ENCODE data around the gene CHORDC1.
A peak's percentile ranks its signal among the peaks of the same experiment; 100 is the strongest.
"Not testable (repeated sequence)": the region's sequence is repeated elsewhere in the genome, so short reads cannot be mapped to it uniquely, and the experiment has no call there.

The CHORDC1 gene

DNA sequence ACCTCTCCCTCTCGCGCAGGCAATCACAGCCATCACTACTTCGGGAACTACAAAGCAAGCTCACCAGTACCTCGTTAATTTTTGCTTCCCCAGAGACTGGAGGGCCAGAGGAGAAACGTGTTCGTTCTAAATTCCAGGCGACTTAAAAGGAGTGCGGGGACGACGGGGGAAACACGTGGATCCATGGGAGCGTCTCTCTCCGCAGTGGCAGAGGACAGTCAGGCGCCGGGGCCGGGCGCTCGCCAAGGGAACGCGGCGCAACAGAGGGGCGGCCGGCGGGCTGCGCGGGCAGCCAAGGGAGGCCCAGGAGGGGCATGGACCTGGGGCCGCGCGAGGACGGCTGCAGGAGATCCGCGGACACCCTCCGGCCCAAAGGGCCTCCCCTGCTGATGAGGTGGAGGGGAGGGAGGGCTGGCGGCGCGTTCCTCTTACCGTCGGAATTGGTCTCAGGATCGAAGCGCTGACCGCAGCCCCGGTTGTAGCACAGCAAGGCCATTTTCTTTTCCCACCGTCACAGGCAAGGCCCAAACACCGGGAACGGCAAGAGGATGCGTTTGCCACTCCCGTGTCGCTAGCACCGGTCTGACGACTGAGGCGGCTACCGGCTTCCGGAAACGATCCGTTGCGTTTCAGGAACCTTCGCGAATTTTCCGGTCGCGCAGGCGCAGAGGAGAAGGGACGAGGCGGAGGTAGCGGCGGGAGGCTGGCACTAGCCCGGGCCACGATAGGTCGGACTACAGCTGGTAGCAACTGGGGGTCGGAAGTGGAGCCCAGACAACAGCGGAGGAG is at the start of gene CHORDC1:
Gene CHORDC1 (minus strand): TSS at position 591 of the 789 bp plus-strand sequence. CDS start 95 bp downstream, at position 496.
- peak; percentile 90 for DNase-seq (ENCODE audit: low spot score)

DNA sequence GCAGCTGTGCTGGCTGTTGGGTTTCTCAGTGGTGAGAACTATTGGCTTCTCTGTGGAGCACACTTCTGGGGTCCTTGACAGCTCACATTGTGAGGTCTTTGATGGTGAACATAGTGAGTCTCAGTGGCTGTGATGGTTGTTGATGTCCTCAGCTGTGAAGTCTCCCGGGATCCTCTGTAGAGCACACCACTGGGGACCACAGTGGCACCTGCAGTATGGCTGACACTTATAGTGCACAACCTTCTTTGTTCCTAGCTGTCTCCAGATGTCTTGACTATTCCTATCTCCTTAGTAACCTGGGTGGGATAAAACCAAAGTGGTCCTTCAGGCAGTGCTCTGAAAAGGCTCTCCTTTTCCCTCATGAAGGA is 34.3 kb upstream of the CHORDC1 start:
- no peak for DNase-seq (ENCODE audit: low spot score)

DNA sequence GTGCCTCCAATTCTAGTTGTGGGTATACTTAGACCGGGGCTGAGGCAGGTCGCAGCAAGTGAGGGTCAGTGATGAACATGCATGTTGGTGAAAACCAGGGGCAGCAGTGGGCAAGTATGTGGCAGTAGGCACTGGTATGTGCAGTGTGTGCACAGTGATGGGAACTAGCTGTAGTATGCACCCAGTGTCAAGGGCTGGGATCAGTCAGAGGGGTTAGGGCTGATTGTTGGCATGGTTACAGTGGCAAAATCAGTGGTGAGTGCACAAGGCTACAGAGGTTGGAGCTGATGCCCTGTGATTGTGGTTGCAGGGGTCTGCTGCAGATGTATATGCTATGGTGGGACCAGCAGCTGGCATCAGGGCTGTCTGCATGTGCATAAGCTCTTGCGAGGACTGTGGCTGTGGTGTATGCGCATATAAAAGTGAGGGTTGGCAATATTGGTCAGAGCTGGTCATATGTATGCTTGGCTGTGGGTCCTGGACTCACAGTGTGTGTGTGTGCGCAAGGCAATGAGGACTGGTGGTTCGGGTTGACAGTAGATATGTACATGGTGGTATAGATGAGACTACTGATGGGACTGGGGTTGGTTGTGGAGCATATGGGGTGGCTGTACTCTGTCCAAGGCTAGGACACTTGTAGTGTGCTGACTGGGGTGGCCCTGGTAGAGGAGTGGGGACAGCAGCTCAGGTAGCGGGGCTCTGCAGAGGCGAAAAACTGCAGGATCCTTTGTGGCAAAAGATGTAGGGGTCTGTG is 33.7 kb upstream of the CHORDC1 start:
- no peak for DNase-seq (ENCODE audit: low spot score)

DNA sequence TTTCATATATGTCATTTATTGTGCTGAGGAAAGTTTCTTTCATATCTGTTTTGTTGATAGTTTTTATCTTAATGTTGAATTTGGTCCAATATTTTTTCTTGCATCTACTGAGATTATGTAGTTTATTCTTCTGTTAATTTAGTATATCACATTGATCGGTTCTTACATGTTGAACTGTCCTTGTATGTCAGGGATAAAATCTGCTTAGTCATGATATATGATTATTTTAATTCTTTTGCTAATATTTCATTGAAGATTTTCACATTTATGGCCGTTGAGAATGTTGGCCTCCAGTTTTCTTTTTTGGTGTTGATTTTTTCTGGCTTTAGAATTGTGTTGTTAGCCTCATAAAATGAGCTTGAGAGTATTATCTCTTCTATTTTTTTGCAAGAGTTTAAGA is 31.2 kb upstream of the CHORDC1 start:
- DNase-seq (ENCODE audit: low spot score) = no peak

DNA sequence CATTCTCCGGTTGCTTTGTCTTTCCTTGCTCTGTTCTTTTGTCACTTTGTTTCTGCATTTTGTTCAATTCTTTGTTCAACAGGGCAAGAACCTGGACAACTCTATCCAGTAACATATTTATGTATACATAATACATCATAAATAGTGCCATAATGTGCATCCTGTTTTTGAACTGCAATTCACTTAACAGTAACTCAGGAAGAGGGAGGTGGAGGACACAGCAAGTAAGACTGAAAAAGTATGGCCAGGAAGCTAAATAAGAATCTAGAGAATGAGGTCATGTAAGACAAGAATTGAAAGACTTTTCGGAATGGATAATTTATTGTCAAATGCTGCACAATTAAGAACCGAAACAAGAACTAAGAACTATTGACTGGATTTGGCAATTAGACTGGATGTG is 29.2 kb upstream of the CHORDC1 start:
- DNase-seq (ENCODE audit: low spot score) = no peak

DNA sequence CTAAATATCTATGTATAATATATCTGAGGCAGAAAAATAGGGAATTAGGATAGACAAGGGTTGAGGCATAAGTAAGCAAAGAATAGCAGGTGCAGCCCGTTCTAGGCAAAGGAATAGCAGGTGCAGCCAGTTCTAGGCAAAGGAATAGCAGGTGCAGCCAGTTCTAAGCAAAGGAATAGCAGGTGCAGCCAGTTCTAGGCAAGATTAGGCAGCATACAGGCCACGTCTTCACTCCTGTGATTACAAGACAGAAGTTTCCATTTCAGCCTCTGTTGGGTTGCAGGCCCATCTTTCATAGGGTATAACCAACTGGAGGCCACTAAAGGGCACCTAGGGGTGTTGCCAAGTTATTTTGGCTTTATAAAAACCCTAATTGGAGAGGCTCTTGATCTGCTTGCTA is 28.8 kb upstream of the CHORDC1 start:
- DNase-seq (ENCODE audit: low spot score) = no peak

DNA sequence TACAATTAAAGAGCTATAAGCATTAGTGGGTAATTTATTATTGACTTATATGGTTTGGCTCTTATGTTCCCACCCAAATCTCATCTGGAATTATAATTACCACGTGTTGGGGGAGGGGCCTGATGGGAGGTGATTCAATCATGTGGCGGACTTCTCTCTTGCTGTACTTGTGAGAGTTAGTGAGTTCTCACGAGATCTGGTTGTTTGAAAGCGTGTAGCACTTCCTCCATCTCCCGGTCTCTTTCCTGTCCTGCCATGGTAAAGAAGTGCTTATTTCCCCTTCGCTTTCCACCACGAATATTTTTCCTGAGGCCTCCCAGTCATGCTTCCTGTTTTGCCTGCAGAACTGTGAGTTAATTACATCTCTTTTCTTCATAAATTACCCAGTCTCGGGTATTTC is 28.1 kb upstream of the CHORDC1 start:
- no peak for DNase-seq (ENCODE audit: low spot score)

DNA sequence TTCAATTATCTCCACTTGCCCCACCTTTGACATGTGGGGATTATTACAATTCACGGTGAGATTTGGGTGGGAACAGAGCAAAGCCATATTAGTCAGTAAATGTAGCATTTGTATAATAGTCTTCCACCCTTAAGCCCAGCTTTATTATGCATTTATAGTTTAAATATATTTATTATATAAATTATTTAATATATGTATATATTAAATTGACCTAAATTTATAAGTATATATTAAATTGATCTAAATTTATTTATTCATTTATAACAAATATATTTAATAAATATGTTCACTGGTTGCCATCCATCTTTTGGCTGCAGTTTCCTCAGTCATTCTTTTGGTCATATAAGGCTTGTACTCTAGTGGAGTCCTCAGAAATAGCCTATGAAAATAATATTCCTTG is 23.6 kb upstream of the CHORDC1 start:
- no peak for DNase-seq (ENCODE audit: low spot score)

DNA sequence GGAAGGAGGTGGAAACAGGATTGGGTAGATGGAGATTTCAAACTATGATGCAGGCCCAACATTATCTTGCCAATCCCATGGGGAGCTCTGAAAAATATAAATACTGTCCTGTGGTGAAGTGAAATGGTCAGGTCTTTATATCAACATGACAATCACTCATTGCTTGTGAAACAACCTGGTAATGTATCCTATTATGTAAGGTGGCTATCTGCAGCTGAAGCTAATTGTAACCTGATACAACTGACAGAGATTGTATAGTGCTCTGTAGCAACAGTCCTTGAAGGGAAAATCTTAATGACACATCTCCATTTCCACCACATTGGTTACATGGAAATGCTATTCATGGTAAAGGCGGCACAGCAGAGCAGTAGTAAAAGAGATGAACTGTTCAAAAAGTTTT is 20.7 kb upstream of the CHORDC1 start:
- no peak for DNase-seq (ENCODE audit: low spot score)

DNA sequence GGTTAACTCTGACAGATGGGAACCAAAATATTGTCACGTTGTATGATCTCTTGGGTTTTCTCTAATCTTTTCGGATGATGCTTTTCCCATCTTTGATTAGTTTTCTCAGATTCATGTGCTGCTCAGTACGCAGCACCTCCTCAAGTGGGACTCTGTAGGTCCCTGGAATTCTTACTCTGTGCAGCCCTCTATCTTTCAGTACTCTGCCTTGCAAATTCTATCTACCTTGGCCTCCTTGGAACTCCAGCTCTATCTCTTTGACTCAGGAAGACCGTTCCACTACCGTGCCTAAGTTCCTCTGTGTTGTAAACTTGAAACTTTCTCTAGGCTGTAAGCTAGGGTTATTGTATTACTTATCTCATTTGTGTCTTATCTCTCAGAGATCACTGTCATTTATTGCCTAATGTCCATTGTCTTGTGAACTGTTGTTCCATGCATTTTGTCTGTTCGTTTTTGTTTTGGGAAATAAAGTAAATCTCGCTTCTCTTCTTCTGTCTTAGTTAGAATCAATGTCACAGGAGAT is 20.1 kb upstream of the CHORDC1 start:
- DNase-seq (ENCODE audit: low spot score) = no peak

DNA sequence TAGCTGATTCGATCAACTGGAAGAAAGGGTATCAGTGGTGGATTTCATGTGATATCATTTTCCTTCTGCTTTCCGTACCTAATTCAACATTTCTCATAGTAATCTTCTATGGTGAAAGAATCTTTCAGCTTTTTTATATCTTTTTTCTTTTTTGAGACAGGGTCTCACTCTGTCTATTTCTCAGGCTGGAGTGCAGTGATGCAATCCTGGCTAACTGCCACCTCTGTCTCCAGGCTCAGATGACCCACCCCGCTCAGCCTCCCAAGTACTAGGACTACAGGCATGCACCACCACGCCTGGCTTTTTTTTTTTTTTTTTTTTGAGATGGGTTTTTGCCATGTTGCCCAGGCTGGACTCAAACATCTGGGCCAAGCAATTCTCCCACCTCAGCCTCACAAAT is 18.6 kb upstream of the CHORDC1 start:
- DNase-seq (ENCODE audit: low spot score) = no peak

DNA sequence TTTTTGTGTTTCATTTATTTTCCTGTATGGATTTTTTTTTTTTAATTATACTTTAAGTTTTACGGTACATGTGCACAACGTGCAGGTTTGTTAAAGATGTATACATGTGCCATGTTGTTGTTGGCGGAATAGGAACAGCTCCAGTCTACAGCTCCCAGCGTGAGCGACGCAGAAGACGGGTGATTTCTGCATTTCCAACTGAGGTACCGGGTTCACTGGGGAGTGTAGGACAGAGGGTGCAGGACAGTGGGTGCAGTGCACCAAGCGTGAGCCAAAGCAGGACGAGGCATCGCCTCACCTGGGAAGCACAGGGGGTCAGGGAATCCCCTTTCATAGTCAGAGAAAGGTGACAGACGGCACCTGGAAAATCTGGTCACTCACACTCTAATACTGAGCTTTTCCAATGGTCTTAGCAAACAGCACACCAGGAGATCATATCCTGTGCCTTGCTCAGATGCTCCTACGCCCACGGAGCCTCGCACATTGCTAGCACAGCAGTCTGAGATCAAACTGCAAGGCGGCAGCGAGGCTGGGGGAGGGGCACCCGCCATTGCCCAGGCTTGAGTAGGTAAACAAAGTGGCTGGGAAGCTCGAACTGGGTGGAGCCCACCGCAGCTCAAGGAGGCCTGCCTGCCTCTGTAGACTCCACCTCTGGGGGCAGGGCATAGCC is 17.3 kb upstream of the CHORDC1 start:
- DNase-seq (ENCODE audit: low spot score) = not testable (repeated sequence)

DNA sequence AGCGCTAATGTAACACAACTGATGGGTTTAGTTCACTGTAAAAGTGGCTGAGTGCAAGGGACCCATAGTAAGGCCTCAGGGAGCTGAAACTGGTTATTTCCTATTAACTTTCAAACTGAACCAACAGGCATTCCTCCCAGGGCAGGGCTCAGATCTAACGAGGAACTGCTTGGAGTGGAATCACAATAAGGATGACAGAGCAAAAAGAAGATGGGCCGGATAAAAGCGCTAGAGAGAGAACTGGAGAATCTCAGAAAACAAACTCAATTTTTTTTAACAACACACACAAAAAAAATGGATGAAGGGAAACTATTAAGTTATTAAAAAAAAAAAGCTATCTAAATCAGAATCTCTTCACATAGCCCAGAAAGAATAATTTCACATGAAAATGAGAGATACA is 14.2 kb upstream of the CHORDC1 start:
- DNase-seq (ENCODE audit: low spot score) = no peak

DNA sequence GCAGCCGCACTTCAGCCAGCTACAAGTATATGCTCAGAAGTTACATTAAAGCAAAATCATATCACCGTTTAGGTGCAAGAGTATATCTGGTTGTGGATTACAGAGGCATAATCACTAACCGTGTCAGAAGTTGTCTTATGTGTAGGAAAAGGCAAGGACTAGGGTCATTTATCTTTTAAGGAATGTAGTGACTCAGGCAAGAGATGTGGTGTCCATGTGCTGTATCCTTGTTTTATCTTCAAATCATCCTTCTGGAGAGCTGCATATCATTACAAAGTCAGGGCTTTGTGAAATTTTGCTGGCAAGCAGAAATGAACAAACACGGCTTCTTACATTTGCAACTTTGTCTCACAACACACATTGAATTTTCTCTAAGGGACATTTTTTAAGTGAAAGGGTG is 12.7 kb upstream of the CHORDC1 start:
- DNase-seq (ENCODE audit: low spot score) = no peak

DNA sequence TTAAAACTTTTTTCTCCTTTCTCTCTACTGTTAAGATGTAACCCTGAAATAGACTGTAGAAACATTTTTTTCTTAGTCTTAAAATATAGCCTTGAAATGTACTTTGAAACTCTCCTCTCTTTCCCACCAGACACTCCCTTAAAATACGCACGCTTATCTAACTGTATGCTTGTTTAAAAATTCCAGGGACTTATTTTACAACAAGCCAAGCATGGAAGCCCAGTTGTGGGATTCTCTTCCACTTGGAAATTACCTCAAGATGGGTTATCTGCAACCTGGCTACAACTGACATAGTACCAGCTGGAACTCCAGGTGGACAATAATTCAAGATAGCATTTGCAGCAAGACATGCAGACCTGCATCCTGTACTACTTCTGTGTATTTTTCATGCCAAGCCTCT is 12.1 kb upstream of the CHORDC1 start:
- DNase-seq (ENCODE audit: low spot score) = no peak

DNA sequence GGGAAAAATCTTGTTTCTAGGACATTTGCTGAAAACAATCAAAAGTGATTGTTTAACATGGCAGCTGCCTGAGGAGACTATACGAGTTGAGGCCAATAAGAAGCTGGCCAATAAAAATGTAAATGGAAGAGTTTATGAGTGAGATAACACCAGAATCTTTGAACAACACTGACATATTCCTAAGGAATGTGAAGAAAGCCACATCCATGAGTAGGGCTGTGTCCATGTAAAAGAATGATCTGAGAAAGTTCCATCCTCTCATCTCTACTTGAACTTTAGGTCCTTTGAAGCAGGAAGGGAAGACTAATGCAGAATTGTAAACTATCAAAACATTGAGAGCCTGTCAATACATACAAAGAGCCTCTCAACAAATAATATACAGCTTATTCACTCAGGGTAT is 6.9 kb upstream of the CHORDC1 start:
- no peak for DNase-seq (ENCODE audit: low spot score)

DNA sequence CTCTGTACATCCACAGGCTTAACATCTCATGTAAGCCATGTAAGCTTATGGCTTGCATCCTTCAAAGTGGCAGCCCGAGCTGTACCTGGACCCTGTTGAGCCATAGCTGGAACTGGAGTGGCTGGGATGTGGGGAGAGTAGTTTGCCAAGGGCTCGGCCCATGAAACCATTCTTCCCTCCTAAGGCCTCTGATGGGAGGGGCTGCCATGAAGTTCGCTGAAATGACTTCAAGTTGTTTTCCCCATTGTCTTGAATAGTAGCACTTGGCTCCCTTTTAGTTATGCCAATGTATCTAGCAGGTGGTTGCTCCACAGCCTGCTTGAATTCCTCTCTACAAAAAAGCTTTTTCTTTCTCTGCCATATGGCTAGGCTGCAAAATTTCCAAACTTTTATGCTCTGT is 5.2 kb upstream of the CHORDC1 start:
- DNase-seq (ENCODE audit: low spot score) = no peak

DNA sequence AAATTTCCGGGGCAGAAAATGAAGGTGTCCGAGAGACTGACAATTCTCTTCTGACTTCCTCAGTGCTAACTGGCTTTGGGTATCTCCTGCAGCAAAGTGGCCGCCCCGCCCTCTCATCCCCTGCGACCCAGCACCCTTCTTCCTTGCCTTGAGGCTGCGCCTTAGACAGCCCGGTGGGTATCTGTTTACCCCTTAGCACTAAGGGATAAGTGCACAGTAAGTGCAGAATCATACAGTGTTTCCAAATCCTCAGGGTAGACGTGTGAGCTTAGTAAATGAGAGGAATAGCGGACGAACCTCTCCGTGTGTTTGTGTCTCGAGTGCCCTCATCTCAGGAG is 368 bp upstream of the CHORDC1 start:
- no peak for DNase-seq (ENCODE audit: low spot score)

DNA sequence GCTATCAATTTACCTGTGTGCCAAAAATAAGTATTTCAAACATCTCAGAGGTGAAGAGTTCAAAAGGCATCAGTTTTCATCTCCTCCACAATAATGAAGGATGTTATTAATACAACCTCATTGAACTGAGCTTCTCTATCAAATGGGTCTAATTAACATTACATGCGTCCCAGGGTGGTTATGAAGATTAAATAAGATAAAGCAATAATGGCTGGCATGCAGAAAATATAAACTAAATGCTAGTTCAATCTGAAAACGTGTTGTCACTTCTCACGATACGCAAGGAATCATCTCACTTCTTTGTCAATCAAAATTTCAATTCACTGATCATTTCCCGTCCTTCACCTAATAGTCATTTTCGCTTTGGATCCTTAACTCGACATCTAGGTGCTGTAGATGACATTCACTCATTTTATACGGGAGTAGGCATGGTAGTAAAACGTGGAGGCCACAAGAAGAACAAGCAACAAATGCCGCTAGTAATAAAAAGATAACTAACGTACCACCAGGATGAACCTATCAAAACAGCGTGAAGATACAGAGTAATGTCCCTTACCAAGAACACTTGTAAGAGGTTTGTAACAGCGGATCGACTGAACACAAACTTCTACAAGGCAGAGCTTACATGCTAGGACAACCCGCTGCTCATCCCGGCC is 918 bp downstream of the CHORDC1 start:
- DNase-seq (ENCODE audit: low spot score) = no peak

DNA sequence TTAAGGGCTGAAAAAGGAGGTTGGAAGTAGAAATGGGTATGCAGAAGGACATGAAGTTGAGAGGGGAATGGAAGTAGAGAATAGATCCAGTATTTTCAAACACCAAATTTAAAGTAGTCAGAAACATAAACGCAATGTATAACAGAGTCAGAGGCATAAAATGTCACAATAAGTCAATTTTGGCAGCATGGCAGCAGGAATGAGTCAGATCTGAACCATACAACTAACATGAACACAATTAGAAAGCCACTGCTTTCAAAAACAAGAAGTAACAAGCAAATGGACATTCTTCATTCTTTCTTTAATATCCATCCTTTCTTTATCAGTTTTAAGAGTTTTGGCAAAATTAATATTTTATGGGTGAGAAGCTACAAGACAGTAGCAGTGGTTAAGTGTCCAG is 2.5 kb downstream of the CHORDC1 start:
- no peak for DNase-seq (ENCODE audit: low spot score)

DNA sequence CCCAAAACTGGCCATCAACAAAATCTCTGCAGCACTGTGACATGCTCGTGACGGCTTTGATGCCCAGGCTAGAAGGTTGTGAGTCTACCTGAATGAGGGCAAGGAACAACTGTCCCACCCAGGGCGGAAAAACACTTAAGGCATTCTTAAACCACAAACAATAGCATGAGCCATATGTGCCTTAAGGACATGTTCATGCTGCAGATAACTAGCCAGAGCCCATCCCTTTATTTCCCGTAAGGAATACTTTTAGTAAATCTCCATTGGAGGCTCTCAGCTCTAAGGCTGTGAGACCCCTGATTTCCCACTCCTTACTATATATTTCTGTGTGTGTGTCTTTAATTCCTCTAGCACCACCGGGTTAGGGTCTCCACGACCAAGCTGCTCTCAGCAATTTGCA is 3.4 kb downstream of the CHORDC1 start:
- DNase-seq (ENCODE audit: low spot score) = no peak

DNA sequence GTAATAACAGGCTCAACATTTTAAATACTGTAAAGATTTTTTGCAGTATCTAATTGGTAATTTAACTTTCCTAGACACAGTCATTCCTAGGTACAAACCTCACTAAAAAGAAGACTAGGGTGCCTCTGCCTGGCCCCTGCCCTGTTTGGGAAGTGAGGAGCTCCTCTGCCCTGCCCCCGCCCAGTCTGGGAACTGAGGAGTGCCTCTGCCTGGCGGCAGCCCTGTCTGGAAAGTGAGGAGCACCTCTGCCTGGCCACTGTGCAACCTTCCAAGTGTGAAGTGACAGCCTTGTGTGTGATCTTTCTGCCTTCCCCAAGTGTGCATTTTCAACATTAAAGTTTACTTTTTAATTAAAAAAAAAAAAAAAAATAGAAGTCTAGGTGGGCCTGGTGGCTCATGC is 4.2 kb downstream of the CHORDC1 start:
- DNase-seq (ENCODE audit: low spot score) = peak; percentile 49

DNA sequence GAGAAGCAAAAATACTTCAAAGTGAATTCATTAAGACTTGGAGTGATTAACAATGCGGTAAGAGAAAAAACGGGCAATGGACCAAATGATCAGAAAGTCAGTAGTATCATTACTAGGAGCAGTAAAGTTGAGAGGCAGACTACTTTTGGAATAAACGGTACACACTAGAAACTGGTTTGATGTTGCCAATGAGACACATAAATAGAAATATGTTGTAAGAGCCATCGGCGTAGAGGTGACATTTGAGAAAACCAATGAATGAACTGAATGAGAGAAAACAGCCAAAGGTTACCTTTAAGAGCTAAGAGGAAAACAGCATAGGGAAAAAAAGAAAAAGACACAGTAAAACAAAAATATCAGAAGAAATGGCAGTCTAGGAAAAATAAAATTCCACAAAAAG is 6.2 kb downstream of the CHORDC1 start:
- no peak for DNase-seq (ENCODE audit: low spot score)

Measured in ecto neural progenitor cell (in vitro differentiated cells).